Cardiac fibroblast (primary cell): ENCODE results near the gene ARHGAP31.
"Not testable (repeated sequence)": the region's sequence is repeated elsewhere in the genome, so short reads cannot be mapped to it uniquely, and the experiment has no call there.

Source experiments
- DNase-seq, 2 donors: peaks; one replicate each; pipeline versions ENCODE4 v3.0.0 to v3.0.0-alpha.2; 2010; ENCODE audit warnings: low read depth in 2 of 2
- H3K4me3 ChIP-seq, 2 donors: replicated peaks in 1 of 2; 1 replicate in 1 of 2; 2 replicates in 1 of 2; pipeline ENCODE4 v1.5.1; 2011; ENCODE audit warnings: low read depth in 2 of 2, low read length in 2 of 2, mild to moderate bottlenecking in 2 of 2, moderate library complexity in 1 of 2
- TF ChIP-seq, protein P1 (sequence below): IDR thresholded peaks from one replicate; pipeline ENCODE4 v1.5.1; 2011; ENCODE audit warnings: low read depth, mild to moderate bottlenecking, low read length, inconsistent platforms

ARHGAP31 gene

DNA sequence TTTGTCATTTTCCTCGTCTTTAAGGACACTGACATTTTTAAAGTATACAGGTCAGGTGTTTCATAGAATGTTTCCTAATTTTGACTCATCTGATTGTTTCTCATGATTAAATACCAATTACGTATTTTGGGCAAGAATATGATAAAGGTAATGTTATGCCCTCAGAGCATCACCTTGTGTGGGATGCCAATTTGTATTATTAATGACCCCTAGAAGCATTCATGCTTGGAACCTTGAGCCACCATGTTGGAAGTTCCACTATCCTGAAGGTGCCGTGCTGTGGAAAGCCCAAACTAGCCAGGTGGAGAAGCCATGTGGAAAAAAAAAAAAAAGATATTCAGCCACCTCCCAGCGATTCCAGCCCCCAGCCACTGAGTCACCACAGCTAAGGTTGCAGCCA, 34.4 kb upstream of the ARHGAP31 start:
- TF ChIP-seq, protein P1, sequence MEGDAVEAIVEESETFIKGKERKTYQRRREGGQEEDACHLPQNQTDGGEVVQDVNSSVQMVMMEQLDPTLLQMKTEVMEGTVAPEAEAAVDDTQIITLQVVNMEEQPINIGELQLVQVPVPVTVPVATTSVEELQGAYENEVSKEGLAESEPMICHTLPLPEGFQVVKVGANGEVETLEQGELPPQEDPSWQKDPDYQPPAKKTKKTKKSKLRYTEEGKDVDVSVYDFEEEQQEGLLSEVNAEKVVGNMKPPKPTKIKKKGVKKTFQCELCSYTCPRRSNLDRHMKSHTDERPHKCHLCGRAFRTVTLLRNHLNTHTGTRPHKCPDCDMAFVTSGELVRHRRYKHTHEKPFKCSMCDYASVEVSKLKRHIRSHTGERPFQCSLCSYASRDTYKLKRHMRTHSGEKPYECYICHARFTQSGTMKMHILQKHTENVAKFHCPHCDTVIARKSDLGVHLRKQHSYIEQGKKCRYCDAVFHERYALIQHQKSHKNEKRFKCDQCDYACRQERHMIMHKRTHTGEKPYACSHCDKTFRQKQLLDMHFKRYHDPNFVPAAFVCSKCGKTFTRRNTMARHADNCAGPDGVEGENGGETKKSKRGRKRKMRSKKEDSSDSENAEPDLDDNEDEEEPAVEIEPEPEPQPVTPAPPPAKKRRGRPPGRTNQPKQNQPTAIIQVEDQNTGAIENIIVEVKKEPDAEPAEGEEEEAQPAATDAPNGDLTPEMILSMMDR = no peak
- H3K4me3 ChIP-seq = no peak overlapping the region
- DNase-seq = no peak

DNA sequence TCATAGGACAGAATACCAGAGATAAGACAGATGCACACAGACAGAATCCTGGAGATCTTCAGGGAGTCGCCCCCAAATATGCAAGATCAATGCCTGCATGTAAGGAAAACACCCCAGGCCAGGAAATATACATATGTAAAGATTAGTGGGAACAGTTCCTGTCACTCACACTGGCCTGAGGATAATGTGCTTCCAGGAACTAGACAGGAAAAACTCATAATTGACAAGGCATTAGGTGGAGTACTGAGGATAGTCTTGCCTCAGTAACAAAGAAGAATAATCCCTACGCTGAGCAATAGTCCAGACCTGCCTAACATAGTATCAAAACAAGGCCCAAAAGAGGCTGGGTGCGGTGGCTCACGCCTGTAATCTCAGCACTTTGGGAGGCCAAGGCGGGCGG, 33.1 kb upstream of the ARHGAP31 start:
- no peak for DNase-seq
- no peak overlapping the region for H3K4me3 ChIP-seq
- TF ChIP-seq, protein P1 = no peak

DNA sequence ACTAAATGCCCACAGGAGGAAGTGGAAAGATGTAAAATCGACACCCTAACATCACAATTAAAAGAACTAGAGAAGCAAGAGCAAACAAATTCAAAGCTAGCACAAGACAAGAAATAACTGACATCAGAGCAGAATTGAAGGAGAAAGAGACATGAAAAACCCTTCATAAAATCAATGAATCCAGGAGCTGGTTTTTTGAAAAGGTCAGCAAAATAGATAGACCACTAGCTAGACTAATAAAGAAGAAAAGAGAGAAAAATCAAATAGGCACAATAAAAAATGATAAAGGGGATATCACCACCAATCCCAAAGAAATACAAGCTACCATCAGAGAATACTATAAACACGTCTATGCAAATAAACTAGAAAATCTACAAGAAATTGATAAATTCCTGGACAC, 24.0 kb upstream of the ARHGAP31 start:
- not testable (repeated sequence) for H3K4me3 ChIP-seq, DNase-seq

DNA sequence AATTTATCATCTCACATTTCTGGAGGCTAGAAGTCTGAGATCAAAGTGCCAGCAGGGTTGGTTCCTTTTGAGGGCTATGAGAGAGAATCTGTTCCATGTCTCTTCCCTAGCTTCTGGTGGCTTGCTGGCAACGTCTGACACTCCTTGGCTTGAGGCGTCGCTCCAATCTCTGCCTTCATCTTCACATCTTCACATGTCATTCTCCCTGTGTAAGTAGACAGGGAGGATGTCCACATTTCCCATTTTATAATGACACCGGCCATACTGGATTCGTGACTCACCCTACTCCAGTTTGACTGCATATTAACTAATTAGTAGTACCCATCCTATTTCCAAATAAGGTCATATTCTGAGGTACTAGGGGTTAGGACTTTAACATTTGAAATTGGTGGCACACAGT, 17.5 kb upstream of the ARHGAP31 start:
- no peak overlapping the region for H3K4me3 ChIP-seq
- TF ChIP-seq, protein P1 = no peak
- DNase-seq = no peak

DNA sequence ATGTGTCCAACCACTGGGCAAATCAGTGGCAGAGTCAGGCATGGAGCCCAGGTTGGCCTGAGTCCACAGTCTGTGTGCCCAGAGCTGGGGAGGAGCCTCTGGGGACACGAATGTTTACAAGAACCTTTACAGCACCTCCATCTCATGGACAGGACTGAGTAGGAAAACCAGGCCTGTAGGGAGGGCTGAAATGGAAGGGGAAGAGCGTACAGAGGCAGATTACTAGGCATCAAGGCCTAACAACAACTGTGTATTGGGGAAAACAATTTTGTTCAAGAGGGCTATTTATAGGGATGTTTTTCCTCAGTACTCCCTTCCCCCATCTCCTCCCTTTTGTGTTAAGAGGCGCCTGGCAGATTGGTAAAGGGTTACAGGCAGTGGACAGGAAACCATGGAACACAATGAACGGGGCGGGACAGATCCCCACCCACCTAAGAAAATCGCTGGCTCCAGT, 15.1 kb upstream of the ARHGAP31 start:
- TF ChIP-seq, protein P1 = no peak
- no peak overlapping the region for H3K4me3 ChIP-seq
- peak; percentile 20 to 56 for DNase-seq

DNA sequence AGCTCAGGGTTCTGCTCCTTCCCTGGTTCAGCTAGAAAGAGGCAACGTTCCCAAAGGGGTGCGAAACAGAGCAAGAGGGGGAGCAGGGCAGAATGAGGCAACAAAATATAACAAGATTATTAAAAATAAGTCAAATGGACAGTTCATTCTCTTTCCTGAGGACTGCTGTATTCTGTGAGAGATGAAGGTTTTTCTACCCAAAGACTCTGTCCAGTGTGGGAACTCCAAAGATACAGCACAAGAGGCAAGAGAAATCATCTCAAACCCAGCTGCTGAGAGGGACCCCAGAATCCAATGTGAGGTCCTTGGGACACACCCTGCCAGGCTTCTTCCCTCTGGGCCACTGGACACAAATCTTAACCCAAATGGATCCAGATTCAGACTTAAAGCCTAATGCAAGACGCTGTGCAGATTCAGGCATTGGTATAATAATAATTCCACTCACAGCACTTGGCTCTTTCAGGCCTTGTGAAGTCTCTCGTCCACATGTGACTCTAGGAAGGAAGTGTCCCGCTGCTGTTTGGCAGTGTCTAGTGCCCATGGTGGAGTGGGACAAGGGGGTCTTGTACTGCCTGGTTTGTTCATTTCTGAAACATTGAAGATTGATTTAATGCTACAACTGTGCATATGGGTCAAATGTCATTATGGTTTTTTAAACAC, 14.5 kb upstream of the ARHGAP31 start:
- no peak overlapping the region for H3K4me3 ChIP-seq
- DNase-seq = no peak
- TF ChIP-seq, protein P1 = no peak

DNA sequence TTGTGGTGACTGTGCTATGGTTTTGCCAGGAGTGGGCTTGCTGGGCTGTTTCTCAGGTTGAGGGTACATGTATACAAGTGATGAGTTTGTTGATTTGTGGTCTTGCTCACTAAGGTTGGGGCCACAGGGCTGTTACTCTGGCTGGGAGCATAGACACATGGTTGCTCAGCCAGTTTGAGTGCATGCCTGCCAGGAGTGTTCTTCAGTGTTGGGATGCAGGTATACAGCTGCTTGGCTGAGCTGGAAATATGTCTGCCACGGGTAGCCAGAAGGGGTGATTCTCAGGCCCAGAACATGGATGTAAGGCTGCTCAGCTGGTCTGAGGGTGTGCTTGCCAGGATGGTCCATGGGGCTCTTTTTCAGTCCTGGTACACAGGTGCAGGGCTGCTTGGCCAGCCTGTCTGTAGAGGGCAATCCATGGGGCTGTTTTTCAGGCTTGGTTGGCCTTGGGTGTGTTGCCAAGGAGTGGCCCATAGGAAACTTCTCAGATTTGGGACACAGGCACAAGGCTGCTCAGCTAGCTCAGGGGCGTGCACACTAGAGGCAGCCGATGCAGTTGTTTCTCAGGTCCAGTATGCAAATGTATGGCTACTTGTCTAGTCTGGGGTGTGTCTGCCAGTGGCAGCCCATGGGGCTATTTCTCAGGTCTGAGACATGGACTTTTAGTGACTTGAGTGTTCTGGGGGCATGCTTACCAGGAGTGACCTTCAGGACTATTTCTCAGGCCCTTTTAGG, 5.3 kb upstream of the ARHGAP31 start:
- TF ChIP-seq, protein P1 = no peak
- no peak for DNase-seq
- no peak overlapping the region for H3K4me3 ChIP-seq
